Osteoblast (primary cell): ENCODE measurements around the gene BANK1. TPM values are rescaled to one million over a fixed set of nuclear protein-coding genes. Genes with fewer than 3 reads are reported as not detected.
A peak's percentile ranks its signal among the peaks of the same experiment; 100 is the strongest.

Experiments used
- DNase-seq: peaks from one replicate; pipeline ENCODE4 v3.0.0; 2011; ENCODE audit warnings: low spot score, mixed read lengths; ENCODE audit not compliant: insufficient read length; ENCODE audit errors: missing footprints
- H2AFZ ChIP-seq: 2 replicates; pipeline ENCODE4 v1.6.0; 2011; ENCODE audit warnings: mild to moderate bottlenecking, low read length
- H3K27ac ChIP-seq: 2 replicates; pipeline ENCODE4 v1.5.1; 2011; ENCODE audit warnings: mild to moderate bottlenecking, low read depth, low read length, moderate library complexity
- H3K27me3 ChIP-seq: 2 replicates; pipeline ENCODE4 v1.6.0; 2012; ENCODE audit warnings: mild to moderate bottlenecking, control low read depth, inconsistent platforms, low read length, moderate library complexity; ENCODE audit not compliant: insufficient read depth
- H3K36me3 ChIP-seq: 2 replicates; pipeline ENCODE4 v1.5.1; 2011; ENCODE audit warnings: mild to moderate bottlenecking, low read length, control low read depth, moderate library complexity; ENCODE audit not compliant: insufficient read depth
- H3K4me1 ChIP-seq: 2 replicates; pipeline ENCODE4 v1.5.1; 2011; ENCODE audit warnings: mild to moderate bottlenecking, low read length, control low read depth, moderate library complexity; ENCODE audit not compliant: insufficient read depth
- H3K4me2 ChIP-seq: 2 replicates; pipeline ENCODE4 v1.6.0; 2011; ENCODE audit warnings: mild to moderate bottlenecking, low read length; ENCODE audit not compliant: insufficient read depth
- H3K4me3 ChIP-seq: fragments of 200-600 bp; sonication (generic); 3 replicates; pipeline ENCODE4 v1.5.1; 2012; ENCODE audit warnings: mild to moderate bottlenecking, low read length, inconsistent platforms; ENCODE audit not compliant: insufficient read depth
- H3K79me2 ChIP-seq: 2 replicates; pipeline ENCODE4 v1.6.0; 2012; ENCODE audit warnings: mild to moderate bottlenecking, low read length, control low read depth, inconsistent platforms; ENCODE audit not compliant: insufficient read depth
- H3K9me3 ChIP-seq: 2 replicates; pipeline ENCODE4 v1.5.1; 2011; ENCODE audit warnings: low read depth, low read length, control low read depth
- H4K20me1 ChIP-seq: 2 replicates; pipeline ENCODE4 v1.6.0; 2012; ENCODE audit warnings: mild to moderate bottlenecking, low read length, control low read depth; ENCODE audit not compliant: insufficient read depth
- total RNA-seq: library from RNA; depleted of rRNA; stranded (reverse); fragments of >200 nt; gene quantifications from 2 replicates; pipeline ENCODE4 v1.2.3, GENCODE V29; 2012
- TF ChIP-seq, protein P1 (sequence below): IDR thresholded peaks from 2 replicates; pipeline ENCODE4 v1.5.1; 2011; ENCODE audit warnings: mild to moderate bottlenecking, low read depth, low read length, moderate library complexity; ENCODE audit errors: extremely low read depth

Gene BANK1
- total RNA-seq, 1 donor, result 1.8 TPM

DNA sequence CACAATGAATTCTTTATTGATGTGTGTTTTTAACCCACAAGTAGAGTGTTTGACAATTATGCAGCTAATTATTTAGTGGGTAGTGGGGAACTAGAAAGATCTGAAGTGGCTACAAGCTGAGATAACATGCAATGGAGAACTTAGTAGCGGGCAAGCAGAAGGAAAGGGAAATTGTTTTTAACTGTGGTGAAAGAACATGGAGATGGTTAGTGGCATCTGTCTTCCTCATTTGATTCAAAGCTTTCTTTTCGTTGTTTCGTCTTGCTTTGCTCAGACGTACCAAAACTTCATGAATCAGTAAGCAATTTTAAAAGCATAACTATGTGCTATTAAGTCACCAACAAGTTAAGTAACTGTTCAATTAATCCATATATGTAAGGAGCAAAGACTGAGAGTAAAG lies 169.9 kb downstream of the BANK1 start:
- no peaks in the 10 kb centered on the region for H3K27me3 ChIP-seq
- no peaks in the 10 kb centered on the region for H3K36me3 ChIP-seq
- H3K79me2 ChIP-seq, result no peaks in the 10 kb centered on the region
- no peak overlapping the region for H3K27ac ChIP-seq
- H3K4me1 ChIP-seq, result peaks cover 4% of the 10 kb centered on the region
- H4K20me1 ChIP-seq, result no peaks in the 10 kb centered on the region
- no peak for DNase-seq
- no peak overlapping the region for H3K4me2 ChIP-seq
- H2AFZ ChIP-seq, result no peak overlapping the region
- H3K4me3 ChIP-seq, result no peak overlapping the region
- no peaks in the 10 kb centered on the region for H3K9me3 ChIP-seq
- TF ChIP-seq, protein P1, sequence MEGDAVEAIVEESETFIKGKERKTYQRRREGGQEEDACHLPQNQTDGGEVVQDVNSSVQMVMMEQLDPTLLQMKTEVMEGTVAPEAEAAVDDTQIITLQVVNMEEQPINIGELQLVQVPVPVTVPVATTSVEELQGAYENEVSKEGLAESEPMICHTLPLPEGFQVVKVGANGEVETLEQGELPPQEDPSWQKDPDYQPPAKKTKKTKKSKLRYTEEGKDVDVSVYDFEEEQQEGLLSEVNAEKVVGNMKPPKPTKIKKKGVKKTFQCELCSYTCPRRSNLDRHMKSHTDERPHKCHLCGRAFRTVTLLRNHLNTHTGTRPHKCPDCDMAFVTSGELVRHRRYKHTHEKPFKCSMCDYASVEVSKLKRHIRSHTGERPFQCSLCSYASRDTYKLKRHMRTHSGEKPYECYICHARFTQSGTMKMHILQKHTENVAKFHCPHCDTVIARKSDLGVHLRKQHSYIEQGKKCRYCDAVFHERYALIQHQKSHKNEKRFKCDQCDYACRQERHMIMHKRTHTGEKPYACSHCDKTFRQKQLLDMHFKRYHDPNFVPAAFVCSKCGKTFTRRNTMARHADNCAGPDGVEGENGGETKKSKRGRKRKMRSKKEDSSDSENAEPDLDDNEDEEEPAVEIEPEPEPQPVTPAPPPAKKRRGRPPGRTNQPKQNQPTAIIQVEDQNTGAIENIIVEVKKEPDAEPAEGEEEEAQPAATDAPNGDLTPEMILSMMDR, result no peak

DNA sequence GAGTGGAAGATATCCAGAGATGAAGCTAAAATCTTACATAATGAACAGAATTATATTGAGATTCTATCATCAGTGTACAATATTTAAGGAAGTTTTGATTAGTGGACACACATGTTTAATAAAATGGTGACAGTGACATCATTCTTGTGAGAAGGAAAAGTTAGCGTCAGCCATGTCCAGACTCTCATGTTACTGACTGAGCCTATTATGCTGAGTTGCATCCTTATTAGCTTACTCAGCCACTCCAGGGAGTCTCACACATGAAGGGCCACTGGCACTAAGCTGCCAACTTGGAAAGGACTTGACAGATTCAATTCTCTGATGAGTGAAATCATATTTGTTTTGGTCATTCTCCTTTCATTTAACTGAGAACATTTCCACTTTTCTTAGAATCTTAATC lies 170.6 kb downstream of the BANK1 start:
- Histone ChIP-seq H3K79me2 (no peaks in the 10 kb centered on the region), H4K20me1 (no peaks in the 10 kb centered on the region), H3K4me1 (peaks cover 4% of the 10 kb centered on the region), H3K4me2 (no peak overlapping the region), H3K9me3 (no peaks in the 10 kb centered on the region), H3K27ac (no peak overlapping the region), H2AFZ (no peak overlapping the region), H3K4me3 (no peak overlapping the region), H3K27me3 (no peaks in the 10 kb centered on the region), H3K36me3 (no peaks in the 10 kb centered on the region)
- TF ChIP-seq, protein P1, result no peak
- peak; percentile 32 for DNase-seq

DNA sequence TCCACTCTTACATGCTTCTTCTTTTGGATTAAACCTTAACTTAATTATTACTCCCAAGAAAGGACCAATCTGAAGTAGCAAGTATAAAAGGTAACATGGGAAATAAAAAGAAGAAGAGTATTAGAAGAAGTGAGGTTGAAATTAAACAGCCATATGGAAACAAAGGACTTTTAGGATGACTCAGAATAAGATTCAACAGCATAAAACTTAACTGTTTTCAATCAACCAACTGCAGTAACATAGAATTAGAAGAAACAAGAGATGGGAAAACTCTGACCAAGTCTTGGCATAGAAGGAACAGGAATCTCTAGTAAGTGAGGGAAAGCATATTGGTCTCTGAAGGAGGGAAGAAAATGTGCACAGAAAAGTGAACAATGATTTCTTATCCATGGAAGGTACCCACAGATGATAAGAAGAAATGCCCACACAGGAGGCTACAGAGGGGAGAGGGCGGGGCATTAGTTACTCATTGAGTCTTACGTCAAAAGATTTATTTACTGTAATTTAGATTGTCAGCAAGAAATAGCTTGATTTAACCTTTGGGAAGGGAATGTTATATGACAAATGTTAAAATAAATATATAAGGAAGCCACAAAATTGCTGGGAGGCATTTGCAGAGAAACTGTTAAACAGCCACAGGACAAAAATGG lies 177.3 kb downstream of the BANK1 start:
- no peak overlapping the region for H3K4me3 ChIP-seq
- H3K27ac ChIP-seq, result no peak overlapping the region
- H3K79me2 ChIP-seq, result no peaks in the 10 kb centered on the region

DNA sequence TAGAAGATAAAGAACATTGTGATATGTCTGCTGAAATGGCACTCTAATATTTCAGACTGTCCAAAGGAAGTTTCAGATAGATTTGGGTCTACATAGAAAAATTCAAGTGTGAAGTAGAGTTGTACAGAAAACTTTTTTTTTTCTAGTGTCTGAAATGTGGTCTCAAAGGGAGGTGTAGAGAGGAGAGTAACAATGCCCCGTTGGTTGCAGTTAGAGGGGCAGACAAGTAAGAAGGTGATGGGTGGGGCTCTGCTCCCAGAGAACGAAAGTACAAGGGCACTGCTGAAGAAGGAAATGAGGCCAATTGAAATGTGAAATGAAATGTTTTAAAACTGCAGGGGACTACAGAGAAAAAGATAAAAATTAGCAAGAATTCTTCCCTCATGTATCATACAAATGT lies 177.8 kb downstream of the BANK1 start:
- Histone ChIP-seq H3K9me3 (no peaks in the 10 kb centered on the region), H4K20me1 (no peaks in the 10 kb centered on the region), H3K79me2 (no peaks in the 10 kb centered on the region), H2AFZ (no peak overlapping the region), H3K4me1 (peaks cover 17% of the 10 kb centered on the region), H3K27ac (no peak overlapping the region), H3K4me3 (no peak overlapping the region), H3K36me3 (no peaks in the 10 kb centered on the region), H3K4me2 (peak overlapping the region; percentile 33), H3K27me3 (no peaks in the 10 kb centered on the region)
- no peak for DNase-seq
- TF ChIP-seq, protein P1, result no peak

More for the DNA sequence above, 177.3 kb downstream of the BANK1 start:
- H3K36me3 ChIP-seq, result no peaks in the 10 kb centered on the region
- no peak overlapping the region for H2AFZ ChIP-seq
- no peaks in the 10 kb centered on the region for H4K20me1 ChIP-seq
- TF ChIP-seq, protein P1, result no peak
- peak; percentile 1 for DNase-seq
- H3K4me2 ChIP-seq, result peak overlapping the region; percentile 33
- H3K4me1 ChIP-seq, result peaks cover 17% of the 10 kb centered on the region
- H3K27me3 ChIP-seq, result no peaks in the 10 kb centered on the region
- no peaks in the 10 kb centered on the region for H3K9me3 ChIP-seq
